NCI-H1092 treated with DMSO at 0.1 percent for 48 hours (cell line): ENCODE data around the gene GAL3ST2.
"Not testable (repeated sequence)": the region's sequence is repeated elsewhere in the genome, so short reads cannot be mapped to it uniquely, and the experiment has no call there.

ENCODE experiments used
- DNase-seq: peaks from one replicate; lab custom pipeline; 2025; lab: John Stamatoyannopoulos, UW

Gene GAL3ST2

DNA sequence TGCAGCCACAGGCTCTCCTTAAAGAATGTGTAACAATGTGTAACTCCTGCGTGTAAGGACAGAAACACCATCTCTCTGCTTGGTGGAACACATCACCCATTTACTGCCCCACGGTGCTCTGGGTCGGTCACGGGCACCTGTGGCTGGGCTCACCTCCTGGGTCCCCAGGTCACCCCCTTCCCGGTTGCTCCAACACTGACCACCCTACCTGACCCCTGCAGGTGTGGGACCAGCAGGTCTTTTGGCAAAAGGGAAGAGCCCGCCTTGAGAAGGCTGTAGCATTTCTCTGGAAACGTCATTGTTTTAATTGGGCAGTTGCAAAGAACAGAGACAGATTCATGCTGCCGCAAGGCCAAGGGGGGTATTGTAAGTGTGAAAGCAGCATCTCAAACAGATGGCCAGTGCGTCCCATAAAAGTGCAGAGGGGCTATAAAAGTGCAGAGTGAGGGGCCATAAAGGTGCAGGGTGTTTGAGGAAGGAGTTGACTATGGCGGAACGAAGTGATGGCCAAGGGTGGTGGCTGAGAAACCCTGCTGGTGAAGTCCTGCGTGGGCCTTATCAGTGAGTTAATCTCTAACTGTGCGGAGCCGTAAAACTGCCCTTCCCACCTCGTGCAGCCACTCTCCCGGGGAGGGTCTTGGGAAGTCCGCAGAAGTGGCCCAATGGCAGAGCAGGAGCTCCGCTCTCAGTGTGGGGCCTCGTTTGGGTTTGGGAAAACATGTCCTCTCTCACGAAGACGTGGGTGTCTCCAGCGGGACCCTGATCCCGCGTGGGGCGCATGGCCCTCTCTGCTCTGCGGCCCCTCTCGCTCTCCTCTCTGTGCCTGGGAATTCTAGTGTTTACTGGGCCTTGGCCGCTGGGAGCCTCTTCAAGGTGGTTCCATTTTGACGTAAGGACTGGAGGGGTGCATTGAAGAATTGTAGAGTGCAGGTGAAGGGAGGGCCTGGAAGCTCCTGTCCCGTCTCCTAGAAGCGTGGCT, 18.7 kb downstream of the GAL3ST2 start:
- no peak for DNase-seq

DNA sequence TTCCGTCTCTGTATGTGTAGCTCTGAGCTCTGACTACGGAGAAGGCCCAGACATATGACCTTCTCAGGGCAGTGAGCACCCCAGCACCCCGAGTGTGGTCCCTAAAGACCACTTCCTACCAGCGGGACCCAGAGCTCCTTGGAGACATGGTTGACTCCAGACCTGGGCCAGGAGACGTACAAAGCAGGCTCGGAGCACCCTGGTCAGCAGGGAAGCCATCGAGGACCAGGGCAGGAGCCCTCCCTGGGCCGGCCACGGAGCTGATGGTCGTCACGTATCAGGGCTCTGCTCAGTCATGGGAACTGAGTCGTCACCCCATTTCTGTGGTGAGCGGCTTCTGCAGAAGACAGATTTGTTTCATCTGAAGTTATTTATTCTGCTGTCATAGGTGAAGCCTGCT, 19.6 kb downstream of the GAL3ST2 start:
- DNase-seq = no peak

DNA sequence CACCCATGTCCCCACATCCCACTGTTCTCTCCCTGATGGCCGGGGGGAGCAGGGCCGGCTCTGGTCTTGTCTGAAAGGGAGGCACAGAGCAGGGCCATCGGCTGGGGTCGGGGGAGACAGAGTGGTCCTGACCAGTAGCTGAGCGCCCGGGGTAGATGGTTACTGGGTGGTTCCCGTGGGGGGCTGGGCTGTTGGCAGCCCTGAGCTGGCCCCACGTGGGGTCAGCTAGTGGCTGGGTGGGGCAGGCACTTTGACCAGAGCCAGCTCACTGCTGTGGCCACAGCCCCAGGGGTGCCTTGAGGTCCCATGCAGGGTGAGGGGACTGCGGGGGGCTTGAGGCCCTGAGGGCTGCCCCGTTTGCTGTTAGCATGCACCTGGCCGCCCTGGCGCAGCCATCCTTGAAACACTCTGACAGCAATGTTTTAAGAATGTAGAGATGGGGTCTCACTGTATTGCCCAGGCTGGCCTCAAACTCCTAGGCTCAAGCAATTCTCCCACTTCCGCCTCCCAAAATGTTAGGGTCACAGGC, 20.1 kb downstream of the GAL3ST2 start:
- DNase-seq = no peak

DNA sequence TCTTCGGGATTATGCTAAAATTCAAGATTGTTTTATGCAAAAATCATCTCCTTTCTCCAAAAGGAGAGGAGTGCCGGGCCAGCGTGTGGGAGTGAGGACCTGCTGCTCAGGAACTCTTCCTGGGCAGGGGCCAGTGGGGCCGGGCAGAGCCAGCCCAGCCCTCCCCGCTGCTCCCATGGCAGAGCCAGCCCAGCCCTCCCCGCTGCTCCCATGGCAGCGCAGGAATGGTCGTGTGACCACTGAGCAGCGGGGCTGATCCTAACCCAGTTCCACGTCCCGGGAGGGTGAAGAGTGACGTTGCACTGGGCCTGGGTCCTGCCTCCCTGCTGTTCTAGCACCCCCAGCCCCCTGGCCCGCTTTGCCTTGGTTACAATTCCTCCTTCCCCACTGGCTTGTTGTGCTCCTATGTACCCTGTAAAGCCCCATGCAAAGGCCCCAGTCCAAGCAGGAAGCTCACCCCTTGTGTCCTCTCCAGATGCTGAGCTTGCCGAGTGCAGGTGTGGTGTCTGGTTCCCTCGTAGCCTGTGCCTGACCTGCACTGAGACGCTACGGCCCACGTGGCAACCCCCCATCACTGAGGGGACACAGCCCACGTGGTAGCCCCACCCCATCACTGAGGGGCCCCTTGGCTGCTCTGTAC, 20.9 kb downstream of the GAL3ST2 start:
- no peak for DNase-seq

DNA sequence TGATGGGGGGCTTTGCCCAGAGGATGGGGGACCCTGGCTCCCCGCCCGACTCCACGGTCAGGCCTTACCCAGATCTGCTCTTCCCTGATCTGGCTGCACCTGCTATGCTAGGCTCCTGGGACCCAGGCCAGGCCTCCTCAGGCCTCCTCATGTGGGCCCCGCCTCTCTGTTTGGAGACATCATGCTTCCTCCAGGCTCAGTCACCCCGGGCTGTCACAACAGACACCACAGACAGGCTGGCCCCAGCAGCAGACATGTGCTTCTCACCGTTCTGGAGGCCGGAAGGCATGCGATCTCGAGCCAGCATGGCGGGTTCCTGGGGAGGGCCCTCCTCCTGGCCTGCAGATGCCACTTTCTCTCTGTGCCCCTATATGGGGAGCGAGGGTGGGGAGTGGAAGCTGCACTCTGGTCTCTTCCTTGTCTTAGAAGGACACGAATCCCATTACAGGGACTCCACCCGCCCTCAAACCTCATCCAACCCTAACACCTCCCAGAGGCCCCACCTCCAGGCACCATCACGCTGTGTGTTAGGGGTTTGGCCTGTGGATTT, 21.5 kb downstream of the GAL3ST2 start:
- DNase-seq = no peak

DNA sequence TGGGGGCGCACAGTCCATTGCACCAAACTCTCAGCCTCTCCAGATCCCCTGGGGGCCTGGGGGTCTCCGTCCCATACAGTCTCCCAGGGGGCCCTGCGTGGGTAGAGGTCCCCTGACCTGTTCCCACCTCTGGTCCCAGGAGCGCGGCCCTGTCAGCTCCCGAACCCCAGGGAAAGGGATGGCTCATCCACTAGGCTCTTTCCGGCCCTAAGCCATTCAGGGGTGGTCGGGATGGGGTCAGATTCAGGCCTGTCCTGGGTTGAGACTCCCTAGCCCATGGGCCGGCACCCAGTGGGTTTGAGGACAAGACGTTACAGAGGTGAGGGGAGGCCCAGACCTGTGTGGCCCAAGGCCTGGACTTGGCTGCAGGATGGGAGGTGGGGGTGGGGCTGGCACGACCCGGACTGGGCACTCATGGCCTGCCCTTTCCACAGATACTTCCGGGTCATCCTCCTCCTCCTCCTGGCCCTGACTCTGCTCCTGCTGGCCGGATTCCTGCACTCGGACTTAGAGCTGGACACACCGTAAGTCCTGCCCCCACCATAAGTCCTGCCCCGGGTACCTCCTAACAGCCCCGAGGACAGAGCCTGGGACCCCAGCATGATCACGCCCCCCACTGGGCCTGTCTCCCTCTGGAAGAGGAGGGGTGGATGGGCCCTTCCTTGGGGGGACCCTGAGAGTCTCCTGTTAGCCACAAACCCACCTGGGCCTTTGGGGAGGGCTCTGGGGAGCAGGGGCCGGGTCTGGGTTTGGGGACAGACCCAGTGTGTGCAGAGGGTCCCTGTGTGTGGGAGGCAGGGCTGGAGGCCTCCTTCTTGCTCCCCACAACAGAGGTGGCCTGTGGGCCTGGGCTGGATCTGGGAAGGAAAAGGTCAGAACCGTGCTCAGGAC, 22.3 kb downstream of the GAL3ST2 start:
- no peak for DNase-seq

DNA sequence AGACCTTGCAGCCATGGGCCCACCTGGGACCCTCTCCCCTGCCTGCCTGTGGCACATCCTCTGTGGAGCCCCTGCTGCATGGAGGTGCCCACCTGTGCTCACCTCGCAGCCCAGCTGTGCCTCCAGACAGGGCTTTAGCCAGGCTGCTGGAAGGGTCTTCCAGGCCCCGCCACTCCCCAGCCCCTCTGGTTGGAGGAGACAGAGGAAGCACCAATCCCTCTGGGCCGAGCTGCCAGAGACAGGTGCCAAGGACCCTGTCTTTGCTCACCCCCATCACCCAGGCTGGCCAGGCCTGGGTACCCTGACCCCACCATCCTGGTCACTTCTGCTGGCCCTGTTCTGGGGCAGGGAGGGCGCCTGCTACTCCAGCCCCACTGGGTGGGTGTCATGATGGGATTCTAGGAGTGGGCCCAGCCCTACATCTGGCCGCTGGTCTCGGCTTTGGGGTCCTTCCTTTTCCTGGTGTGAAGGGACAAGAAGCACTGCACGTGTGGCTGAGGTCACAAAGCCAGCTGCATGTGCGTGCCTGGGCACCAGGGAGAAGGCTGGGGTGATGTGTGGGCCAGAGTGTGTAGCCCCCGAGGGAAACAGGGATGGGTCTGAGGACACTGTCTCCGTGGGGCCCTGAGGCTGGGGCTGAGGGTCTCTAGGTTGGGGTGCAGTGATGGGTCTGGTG, 23.0 kb downstream of the GAL3ST2 start:
- DNase-seq = no peak

DNA sequence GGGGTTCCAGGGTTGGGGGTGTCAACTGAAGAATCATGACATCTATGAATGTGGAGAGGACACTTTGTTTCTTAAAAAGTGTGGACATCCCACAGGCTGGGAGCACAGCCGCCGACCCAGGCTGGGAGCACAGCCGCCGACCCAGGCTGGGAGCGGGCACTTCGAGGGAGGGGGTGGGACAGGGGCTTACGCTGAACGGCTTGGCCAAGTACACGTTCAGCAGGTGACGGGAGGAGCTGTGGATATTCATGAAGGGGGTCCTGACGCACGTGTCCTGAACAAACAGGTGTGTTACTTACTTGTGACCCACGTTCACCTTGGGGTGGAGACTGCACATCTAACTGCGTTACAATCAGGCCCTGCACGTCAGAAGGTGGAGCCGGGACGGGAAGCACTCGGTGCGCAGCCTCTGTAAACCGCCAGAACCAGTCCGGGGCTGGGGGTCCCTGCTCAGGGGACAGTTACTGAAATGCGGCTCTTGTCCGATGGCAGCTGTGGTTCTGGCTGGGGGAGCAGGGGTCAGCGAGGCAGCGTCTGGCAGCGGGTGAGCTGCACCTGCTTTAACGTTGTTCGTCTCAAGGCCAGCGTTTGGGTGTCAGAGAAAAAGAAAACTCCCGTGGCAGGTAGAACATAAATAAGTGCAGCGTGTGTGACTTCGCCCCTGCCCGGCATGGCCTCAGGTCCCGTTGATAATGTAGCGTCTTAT, 23.7 kb downstream of the GAL3ST2 start:
- not testable (repeated sequence) for DNase-seq

DNA sequence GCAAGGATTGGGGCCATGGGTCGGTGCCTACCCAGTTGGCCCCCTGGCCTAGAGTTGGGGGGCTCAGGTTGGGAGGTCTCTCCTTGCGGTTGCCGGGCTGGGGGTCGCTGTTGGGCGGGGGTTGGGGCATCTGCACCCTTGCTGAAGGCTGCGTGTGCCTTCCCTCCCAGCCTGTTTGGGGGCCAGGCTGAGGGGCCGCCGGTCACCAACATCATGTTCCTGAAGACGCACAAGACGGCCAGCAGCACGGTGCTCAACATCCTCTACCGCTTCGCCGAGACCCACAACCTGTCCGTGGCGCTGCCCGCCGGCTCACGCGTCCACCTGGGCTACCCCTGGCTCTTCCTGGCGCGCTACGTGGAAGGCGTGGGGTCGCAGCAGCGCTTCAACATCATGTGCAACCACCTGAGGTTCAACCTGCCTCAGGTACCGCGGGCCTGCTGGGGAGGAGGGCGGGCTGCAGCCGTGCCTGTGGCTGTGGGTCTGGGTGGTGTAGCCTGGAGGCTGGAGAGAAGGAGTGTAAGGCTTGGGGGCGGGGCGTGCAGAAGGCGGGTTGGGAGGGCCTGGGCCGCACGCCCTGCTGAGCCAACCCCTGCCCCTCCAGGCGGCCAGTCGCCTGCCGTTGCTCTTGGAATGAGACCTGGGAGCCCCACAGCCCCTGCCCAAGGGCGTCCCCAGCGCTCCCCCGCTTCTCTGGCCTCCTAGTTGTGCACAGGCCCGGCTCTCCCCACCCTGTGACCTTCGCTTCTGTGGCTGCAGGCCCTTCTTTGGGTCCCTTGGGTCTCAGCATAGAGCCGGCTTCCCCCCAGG, 25.2 kb downstream of the GAL3ST2 start:
- no peak for DNase-seq

DNA sequence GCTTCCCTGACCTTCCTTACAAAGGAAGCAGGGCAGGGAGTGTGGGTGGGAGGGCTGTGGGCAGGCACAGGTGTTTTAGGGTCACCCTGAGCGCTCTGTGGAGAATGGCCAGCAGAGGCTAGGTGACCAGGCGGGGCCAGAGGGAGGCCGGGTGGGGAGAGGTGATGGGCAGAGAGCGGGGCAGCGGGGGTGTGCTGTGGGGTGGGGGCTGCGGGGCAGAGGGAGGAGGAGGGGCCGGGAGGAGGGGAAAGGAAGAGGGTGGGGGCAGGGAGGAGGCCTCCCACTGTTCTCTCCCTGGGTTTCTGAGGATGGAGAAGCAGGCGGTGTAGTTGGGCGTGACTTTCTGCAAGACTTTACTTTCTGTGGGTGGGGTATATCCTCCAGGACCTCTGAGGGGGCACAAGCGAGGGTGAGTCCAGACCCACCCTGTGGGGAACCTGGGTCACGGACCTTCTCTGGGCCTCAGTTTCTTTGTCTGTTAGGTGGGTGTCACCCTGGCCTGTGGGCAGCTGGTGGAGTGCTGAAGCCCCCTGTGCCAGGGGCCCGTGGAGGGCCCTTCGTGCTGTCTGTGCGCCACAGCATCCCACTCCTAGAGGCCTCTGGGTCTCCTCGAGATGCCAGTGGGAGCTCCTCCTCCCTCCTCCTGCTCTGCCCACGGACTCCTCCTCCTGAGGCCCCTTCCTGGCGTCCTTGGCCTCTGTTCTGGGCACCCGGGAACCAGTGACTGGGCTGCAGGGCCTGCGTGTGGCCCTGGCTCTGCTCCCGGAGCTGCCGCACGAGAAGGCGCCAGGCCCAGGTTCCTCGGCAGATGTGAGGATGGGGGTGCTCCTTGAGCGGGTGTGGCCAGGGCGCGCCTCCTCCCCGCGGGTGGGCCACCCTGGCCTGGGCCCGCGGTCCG, 26.0 kb downstream of the GAL3ST2 start:
- no peak for DNase-seq

DNA sequence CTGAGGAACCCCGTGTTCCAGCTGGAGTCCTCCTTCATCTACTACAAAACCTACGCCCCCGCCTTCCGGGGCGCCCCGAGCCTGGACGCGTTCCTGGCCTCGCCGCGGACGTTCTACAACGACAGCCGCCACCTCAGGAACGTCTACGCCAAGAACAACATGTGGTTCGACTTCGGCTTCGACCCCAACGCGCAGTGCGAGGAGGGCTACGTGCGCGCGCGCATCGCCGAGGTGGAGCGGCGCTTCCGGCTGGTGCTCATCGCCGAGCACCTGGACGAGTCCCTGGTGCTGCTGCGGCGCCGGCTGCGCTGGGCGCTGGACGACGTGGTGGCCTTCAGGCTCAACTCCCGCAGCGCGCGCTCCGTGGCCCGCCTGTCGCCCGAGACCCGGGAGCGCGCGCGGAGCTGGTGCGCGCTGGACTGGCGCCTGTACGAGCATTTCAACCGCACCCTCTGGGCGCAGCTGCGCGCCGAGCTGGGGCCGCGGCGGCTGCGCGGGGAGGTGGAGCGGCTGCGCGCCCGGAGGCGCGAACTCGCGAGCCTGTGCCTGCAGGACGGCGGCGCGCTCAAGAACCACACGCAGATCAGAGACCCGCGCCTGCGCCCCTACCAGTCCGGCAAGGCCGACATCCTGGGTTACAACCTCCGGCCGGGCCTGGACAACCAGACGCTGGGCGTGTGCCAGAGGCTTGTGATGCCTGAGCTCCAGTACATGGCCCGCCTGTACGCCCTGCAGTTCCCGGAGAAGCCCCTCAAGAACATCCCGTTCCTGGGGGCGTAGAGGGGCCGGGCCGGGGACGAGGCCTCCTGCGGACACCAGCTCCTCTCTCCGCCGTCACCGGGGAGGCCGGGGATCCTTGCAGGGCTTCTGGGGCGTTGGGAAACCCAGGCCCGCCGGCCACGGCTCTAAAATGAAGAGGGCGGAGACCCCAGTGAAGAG, 27.0 kb downstream of the GAL3ST2 start:
- DNase-seq = peak; percentile 38

DNA sequence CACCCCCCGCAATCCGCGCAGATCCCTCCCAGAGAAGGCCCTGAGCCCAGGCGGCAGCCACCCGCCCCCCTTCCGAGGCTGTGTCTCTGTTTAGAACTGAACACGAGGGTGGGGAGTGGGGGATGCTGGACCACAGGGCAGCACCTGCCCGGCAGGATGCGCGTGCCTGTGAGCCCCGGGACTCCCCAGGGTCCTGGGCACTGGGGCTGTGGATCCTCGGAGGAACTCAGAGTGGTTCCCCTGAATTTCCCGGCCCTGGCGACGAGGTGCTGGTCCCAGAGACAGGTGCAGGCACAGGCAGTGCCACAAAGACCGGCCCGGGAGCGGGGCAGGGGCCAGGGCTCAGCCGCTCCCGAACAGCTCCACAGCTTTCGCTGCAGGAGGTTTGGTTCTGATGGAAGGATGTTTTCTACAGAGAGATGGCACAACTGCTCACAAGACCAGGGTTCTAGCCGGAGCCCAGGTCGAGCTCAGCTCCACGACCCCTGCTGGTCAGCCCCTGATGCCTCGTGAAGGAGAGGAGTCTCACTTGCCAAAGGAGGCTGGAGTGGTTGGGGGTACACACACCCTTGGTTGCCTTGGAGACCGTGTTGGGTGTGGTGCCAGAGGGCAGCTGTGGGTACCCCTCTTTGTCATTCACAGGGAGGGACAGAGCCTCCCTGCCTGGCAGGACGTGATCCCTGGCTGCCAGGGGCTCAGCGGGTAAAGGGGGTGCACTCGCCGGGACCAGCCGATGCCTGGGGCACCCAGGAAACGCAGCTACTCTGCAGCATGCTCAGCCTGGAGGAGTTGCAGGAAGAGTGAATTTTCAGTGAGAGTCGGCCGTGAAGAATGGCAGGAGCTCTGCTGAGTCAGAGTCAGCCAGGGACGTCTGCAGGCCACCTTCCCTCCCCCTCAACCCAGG, 28.0 kb downstream of the GAL3ST2 start:
- DNase-seq = no peak

DNA sequence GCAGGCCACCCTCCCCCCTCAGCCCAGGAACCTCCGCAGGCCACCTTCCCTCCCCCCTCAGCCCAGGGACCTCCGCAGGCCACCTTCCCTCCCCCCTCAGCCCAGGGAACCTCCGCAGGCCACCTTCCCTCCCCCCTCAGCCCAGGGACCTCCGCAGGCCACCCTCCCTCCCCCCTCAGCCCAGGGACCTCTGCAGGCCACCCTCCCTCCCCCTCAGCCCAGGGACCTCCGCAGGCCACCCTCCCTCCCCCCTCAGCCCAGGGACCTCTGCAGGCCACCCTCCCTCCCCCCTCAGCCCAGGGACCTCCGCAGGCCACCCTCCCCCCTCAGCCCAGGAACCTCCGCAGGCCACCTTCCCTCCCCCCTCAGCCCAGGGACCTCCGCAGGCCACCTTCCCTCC, 29.6 kb downstream of the GAL3ST2 start:
- not testable (repeated sequence) for DNase-seq

DNA sequence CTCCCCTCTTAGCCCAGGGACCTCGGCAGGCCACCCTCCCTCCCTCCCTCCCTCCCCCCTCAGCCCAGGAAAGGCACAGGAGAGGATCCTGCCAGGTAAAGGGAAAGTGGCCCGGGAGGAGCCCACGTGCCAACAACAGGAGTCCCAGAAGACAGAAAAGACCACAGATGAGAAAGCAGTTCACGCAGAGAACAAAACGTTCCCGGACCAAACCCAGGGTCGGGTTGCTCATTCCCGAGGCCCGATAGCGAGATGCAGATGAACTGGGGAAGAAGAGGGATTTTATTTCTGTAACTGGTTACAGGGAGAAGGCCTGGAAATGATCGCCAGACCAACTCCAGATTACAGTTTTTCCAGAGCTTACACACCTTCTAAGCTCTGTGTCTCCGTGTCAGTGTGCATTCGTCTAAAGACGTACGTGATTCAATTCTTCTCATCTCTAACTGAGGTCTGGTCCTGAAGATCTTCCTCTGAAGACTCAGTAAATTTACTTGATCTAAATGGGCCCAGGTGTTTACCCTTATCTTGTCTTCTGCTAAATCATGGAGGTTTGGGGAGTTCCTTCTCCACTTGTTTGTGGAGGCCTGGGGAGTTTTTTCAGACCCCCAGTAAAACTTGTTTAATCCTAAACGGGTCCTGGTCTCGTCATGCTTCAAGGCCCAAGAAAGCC, 31.6 kb downstream of the GAL3ST2 start:
- DNase-seq = no peak

DNA sequence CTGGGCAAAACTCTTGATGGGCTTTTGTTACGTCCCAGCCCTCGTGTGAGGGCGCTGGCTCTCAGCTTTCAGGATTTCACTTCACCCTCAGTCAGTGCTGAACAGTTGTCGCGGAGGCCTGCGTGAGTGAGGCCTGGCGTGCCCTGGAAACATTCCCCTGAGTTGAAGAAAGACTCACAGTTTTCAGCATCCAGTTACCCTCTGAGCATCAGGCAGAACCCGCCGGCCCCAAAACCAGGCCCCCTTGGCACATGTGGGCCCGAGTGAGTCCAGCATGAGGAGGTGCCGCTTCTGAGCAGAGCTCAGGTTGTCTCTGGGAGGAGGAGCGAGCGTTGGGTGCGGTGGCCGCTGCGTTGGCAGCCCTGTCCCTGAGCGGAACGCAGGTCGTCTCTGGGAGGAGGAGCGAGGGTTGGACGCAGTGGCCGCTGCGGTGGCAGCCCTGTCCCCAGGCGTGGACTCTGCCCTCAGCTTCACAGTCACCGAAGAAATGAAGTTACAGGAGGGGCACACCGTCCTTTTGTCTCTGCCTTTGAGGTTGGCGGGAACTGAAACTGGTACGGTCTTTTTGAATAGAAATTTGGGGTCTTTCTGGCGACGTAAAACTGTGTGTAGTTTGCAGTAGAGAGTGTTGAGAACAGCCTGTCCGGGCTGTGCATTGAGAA, 32.2 kb downstream of the GAL3ST2 start, which contains the start of gene NEU4:
Gene NEU4, plus strand, starts transcription at position 473 of the 662 bp plus-strand sequence. CDS start 5,292 bp downstream, outside the sequence.
- no peak for DNase-seq
